Prostate gland (tissue), 2 donors: ENCODE results near the gene IGLL1.

Experiments used
- POLR2A ChIP-seq: fragments of 450-650 bp; IDR thresholded peaks from one replicate; pipeline ENCODE4 v1.6.1; 2016; ENCODE audit warnings: antibody characterized with exemption, mild to moderate bottlenecking
- POLR2AphosphoS5 ChIP-seq: sonication (generic); formaldehyde crosslinking; IDR thresholded peaks from one replicate; pipeline ENCODE4 v1.6.1; 2017; ENCODE audit warnings: antibody characterized with exemption
- TF ChIP-seq, protein P1 (sequence below), 4 experiments: fragments of 200-600 bp in 2 of 4; fragments of 450-650 bp in 2 of 4; sonication (generic) in 2 of 4; IDR thresholded peaks; 1 replicate in 3 of 4; 2 replicates in 1 of 4; pipeline ENCODE4 v1.5.1; 2016 to 2019; ENCODE audit warnings: antibody characterized with exemption in 4 of 4, mild to moderate bottlenecking in 2 of 4, moderate library complexity in 2 of 4

DNA sequence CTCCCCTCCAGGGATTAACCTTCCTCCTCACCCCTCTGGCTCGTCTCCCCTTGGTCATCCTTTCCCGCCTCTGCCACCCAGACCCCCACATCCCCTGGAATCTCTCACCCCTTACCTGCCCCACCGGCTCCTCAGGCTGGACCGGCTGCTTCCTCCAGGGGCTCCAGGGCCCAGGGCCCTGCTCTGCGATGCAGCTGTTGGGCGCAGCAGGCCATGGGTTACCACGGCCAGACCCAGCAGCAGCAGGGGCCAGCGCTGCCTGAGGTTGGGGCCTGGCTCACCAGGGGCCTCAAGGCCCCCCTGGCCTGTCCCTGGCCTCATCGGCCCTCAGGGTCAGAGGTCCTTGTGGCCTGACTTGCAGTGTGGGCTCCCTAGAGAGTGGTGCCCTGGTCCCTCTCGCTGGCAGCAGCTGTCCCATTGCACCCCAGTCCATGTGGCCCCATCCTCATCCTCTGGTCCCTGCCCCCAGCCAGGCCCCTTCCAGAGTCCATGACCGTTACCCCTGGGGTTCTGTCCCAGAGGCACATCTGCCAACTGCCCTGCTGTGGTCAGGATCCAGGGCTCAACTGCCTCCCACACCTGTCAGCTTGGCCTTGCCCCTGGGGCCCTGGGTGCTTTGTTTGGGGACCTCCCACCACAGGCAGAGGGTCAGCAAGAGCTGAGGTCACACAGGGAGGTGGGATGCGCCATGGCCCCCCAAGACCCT is at the start of gene IGLL1:
- TF ChIP-seq, protein P1, sequence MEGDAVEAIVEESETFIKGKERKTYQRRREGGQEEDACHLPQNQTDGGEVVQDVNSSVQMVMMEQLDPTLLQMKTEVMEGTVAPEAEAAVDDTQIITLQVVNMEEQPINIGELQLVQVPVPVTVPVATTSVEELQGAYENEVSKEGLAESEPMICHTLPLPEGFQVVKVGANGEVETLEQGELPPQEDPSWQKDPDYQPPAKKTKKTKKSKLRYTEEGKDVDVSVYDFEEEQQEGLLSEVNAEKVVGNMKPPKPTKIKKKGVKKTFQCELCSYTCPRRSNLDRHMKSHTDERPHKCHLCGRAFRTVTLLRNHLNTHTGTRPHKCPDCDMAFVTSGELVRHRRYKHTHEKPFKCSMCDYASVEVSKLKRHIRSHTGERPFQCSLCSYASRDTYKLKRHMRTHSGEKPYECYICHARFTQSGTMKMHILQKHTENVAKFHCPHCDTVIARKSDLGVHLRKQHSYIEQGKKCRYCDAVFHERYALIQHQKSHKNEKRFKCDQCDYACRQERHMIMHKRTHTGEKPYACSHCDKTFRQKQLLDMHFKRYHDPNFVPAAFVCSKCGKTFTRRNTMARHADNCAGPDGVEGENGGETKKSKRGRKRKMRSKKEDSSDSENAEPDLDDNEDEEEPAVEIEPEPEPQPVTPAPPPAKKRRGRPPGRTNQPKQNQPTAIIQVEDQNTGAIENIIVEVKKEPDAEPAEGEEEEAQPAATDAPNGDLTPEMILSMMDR (IDR thresholded peaks at IDR 0.05) = no peak
- TF ChIP-seq POLR2AphosphoS5 = no peak
- TF ChIP-seq POLR2A = no peak
